Astrocyte of the spinal cord (primary cell): ENCODE results near the gene HOXC6.

ENCODE experiments used
- DNase-seq: peaks from one replicate; pipeline ENCODE4 v3.0.0; 2011; ENCODE audit warnings: low read depth, low spot score
- H3K4me3 ChIP-seq: 2 replicates; pipeline ENCODE4 v1.5.1; 2011; ENCODE audit warnings: low read depth, mild to moderate bottlenecking, low read length, moderate library complexity
- in situ Hi-C: cut with HindIII; loops from 2 replicates; pipeline ENCODE4 v1.10.0; 2017; ENCODE audit warnings: low sequenced_read_pairs
- TF ChIP-seq, protein P1 (sequence below): IDR thresholded peaks from 2 replicates; pipeline ENCODE4 v1.5.1; 2012; ENCODE audit warnings: low read depth, mild to moderate bottlenecking, low read length, inconsistent platforms

Gene HOXC6

DNA sequence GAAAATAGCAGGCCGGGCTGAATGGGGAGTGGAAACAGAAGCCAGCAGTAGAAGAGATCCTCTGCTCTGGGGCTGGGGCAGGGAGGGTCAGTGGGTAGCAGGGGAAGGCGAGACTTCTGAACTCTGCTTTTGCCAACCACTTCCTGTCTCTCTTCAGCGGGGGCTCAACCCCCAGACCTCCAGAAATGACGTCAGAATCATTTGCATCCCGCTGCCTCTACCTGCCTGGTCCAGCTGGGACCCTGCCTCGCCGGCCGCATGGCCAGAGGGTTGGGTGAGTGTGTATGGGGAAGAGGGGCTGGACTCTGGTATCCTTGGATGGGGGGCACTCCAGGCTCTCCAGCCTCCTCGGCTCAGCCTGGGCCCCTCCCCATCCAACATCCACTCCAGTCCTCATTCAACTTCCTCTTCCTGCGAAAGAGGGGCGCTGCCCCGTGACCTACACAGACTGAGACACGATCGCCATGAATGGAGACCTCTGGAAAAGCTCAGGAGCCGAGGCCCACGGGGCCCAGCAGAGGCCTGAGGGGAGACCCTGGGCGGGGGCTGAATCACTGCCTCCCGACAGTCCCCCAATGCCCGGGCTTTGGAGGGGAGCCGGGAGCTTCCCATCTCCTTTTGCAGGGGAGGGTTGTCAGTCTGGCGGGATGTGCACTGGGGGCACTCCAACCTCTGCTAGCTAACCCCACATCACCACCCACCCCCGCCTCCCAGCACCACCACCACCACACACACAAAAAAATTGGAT, 24.9 kb downstream of the HOXC6 start:
- peak overlapping the region; percentile 69 for H3K4me3 ChIP-seq
- DNase-seq, result no peak
- TF ChIP-seq, protein P1, sequence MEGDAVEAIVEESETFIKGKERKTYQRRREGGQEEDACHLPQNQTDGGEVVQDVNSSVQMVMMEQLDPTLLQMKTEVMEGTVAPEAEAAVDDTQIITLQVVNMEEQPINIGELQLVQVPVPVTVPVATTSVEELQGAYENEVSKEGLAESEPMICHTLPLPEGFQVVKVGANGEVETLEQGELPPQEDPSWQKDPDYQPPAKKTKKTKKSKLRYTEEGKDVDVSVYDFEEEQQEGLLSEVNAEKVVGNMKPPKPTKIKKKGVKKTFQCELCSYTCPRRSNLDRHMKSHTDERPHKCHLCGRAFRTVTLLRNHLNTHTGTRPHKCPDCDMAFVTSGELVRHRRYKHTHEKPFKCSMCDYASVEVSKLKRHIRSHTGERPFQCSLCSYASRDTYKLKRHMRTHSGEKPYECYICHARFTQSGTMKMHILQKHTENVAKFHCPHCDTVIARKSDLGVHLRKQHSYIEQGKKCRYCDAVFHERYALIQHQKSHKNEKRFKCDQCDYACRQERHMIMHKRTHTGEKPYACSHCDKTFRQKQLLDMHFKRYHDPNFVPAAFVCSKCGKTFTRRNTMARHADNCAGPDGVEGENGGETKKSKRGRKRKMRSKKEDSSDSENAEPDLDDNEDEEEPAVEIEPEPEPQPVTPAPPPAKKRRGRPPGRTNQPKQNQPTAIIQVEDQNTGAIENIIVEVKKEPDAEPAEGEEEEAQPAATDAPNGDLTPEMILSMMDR, result no peak
- in situ Hi-C loops, result no loop called here

DNA sequence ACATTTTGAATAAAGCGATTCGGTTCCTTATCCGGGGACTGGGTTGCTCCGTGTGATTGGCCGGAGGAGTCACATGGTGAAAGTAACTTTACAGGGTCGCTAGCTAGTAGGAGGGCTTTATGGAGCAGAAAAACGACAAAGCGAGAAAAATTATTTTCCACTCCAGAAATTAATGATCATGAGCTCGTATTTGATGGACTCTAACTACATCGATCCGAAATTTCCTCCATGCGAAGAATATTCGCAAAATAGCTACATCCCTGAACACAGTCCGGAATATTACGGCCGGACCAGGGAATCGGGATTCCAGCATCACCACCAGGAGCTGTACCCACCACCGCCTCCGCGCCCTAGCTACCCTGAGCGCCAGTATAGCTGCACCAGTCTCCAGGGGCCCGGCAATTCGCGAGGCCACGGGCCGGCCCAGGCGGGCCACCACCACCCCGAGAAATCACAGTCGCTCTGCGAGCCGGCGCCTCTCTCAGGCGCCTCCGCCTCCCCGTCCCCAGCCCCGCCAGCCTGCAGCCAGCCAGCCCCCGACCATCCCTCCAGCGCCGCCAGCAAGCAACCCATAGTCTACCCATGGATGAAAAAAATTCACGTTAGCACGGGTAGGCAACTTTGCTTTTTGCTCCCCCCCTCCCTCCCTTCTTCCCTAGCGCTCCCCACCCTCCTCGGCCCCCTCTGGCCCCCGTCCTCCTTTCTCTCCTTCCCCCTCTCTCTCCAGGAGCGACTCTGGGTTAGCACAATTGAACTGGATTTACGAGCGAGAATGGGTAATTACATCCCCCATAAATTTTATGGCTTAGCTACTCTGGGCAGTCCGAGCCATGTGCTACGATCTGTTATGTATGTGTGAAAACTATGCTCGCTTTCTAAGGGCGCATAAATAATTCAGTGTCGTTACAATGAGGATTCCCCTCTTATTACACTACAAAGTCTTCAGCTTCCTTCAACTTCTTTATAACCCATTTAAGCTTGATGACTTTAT, 25.8 kb downstream of the HOXC6 start, which contains the start of gene HOXC4:
TSS of gene HOXC4 (plus strand) at position 85 of the 991 bp plus-strand sequence. CDS start at position 173, 88 bp downstream.
- in situ Hi-C loops, result no loop called here
- peak within 1 kb of the TSS; percentile 69 for H3K4me3 ChIP-seq
- TF ChIP-seq, protein P1, result no peak
- DNase-seq, result peak; percentile 76

DNA sequence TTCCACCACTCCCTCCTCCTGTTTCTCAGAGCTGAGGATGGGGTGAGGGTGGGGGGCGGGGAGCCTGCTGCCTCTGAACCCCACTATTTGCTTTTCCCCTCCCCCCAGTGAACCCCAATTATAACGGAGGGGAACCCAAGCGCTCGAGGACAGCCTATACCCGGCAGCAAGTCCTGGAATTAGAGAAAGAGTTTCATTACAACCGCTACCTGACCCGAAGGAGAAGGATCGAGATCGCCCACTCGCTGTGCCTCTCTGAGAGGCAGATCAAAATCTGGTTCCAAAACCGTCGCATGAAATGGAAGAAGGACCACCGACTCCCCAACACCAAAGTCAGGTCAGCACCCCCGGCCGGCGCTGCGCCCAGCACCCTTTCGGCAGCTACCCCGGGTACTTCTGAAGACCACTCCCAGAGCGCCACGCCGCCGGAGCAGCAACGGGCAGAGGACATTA, 26.5 kb downstream of the HOXC6 start:
- H3K4me3 ChIP-seq, result peak overlapping the region; percentile 69
- TF ChIP-seq, protein P1, result no peak
- no peak for DNase-seq
- in situ Hi-C loops, result no loop called here

DNA sequence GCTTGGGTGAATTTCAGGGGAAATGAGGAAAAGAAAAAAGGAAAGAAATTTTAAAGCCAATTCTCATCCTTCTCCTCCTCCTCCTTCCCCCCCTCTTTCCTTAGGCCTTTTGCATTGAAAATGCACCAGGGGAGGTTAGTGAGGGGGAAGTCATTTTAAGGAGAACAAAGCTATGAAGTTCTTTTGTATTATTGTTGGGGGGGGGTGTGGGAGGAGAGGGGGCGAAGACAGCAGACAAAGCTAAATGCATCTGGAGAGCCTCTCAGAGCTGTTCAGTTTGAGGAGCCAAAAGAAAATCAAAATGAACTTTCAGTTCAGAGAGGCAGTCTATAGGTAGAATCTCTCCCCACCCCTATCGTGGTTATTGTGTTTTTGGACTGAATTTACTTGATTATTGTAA, 27.3 kb downstream of the HOXC6 start:
- peak overlapping the region; percentile 69 for H3K4me3 ChIP-seq
- DNase-seq, result no peak
- TF ChIP-seq, protein P1, result no peak
- in situ Hi-C loops, result no loop called here

DNA sequence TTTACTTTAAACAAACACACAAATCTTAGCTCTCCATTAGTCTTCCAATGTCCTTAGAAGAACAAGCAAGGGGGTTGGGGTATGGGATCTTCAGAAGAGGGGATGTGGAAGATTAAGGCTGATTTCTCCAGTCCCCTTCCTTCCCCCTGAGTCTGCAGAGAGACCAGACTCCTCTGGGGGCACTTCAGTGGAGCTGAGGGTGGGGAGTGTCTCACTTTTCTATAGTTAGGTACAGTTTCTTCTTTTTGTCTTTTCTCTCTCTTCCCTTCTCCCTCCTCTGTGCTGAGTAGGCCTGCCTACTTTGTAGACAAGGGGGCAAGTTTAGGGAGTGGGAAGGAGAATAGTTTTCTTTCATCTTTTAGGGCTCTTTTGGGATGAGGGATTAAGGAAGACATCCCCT, 27.9 kb downstream of the HOXC6 start:
- TF ChIP-seq, protein P1, result no peak
- in situ Hi-C loops, result no loop called here
- no peak for DNase-seq
- peak overlapping the region; percentile 69 for H3K4me3 ChIP-seq

DNA sequence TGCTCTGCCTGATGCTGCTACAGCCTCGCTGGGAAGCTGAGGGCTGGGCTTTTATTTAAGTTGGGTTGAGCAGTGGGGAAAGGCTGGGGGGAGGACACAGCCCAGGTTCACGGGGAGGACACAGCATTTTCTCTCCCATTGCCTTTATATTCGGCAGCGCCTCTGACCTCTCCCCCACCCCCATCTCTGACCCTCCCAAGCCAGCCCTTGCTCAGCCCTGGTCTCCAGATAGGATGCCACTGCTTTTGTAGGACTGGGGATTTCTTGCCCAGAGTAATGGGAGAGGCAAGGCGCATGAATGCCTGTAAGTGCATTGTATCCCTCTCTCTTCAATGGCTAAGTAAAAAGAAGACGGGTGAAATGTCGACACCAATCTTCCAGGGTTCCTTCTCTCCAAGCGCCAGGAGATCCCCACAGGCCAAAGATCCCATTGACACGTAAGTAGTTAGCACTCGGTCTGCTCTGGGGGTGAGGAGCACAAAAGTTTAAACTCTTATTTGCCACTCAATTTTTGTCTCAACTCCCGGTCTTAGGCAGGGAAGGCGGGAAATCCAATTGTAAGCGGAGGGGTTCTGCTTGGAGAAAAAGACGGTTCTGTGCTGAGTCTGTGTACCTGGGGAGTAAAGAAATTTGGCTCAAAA, 30.0 kb downstream of the HOXC6 start:
- DNase-seq, result no peak
- no peak overlapping the region for H3K4me3 ChIP-seq
- TF ChIP-seq, protein P1, result no peak
- in situ Hi-C loops, result no loop called here
